GM21367 (cell line): ENCODE measurements around the gene MIGA1.
"Not testable (repeated sequence)": the region's sequence is repeated elsewhere in the genome, so short reads cannot be mapped to it uniquely, and the experiment has no call there.

Source experiments
- ATAC-seq: cut with Tn5 transposase; IDR thresholded peaks from one replicate; pipeline ENCODE4 v1.9.1; 2021; ENCODE audit not compliant: unreplicated experiment

The MIGA1 gene

GRCh38 chr1:77796695-77797405 lies 17.4 kb downstream of the MIGA1 start:
- no peak for ATAC-seq

GRCh38 chr1:77797991-77798390 lies 18.5 kb downstream of the MIGA1 start:
- ATAC-seq: no peak

GRCh38 chr1:77802026-77802425 lies 22.6 kb downstream of the MIGA1 start:
- ATAC-seq: no peak

- ATAC-seq: no peak
Measured at GRCh38 chr1:77803371-77803770, 23.9 kb downstream of the MIGA1 start.

- not testable (repeated sequence) for ATAC-seq
Measured at GRCh38 chr1:77809787-77810462, 30.5 kb downstream of the MIGA1 start.

- ATAC-seq: not testable (repeated sequence)
Measured at GRCh38 chr1:77811589-77811988, 32.1 kb downstream of the MIGA1 start.

- ATAC-seq: no peak
Measured at GRCh38 chr1:77817368-77818209, 38.1 kb downstream of the MIGA1 start.

- no peak for ATAC-seq
Measured at GRCh38 chr1:77820121-77820520, 40.7 kb downstream of the MIGA1 start.

GRCh38 chr1:77824079-77824478 lies 44.6 kb downstream of the MIGA1 start:
- ATAC-seq: no peak

GRCh38 chr1:77824694-77825093 lies 45.2 kb downstream of the MIGA1 start:
- ATAC-seq: no peak

- ATAC-seq: peak; percentile 82
Measured at GRCh38 chr1:77825131-77825709, 45.8 kb downstream of the MIGA1 start.

GRCh38 chr1:77826851-77827250 lies 47.4 kb downstream of the MIGA1 start:
- not testable (repeated sequence) for ATAC-seq

- ATAC-seq: no peak
Measured at GRCh38 chr1:77828098-77828497, 48.6 kb downstream of the MIGA1 start.

- ATAC-seq: no peak
Measured at GRCh38 chr1:77829851-77830250, 50.4 kb downstream of the MIGA1 start.

- no peak for ATAC-seq
Measured at GRCh38 chr1:77830946-77831345, 51.5 kb downstream of the MIGA1 start.

- no peak for ATAC-seq
Measured at GRCh38 chr1:77831566-77831965, 52.1 kb downstream of the MIGA1 start.

- ATAC-seq: no peak
Measured at GRCh38 chr1:77831976-77832711, 52.7 kb downstream of the MIGA1 start.

GRCh38 chr1:77832901-77833300 lies 53.5 kb downstream of the MIGA1 start:
- ATAC-seq: no peak

GRCh38 chr1:77833521-77834100 lies 54.2 kb downstream of the MIGA1 start:
- no peak for ATAC-seq

GRCh38 chr1:77834771-77835334 lies 55.4 kb downstream of the MIGA1 start:
- ATAC-seq: no peak
